OCI-LY3 (cell line): Measurements from ENCODE around the gene ZNF831.

Experiments
- CTCF ChIP-seq: fragments of 200-600, 300-600 bp; sonication (generic); IDR thresholded peaks from 2 replicates; pipeline ENCODE4 v1.5.1; 2014; ENCODE audit warnings: antibody characterized with exemption, low read length, low read depth
- EZH2phosphoT487 ChIP-seq: fragments of 200-600 bp; shearing (Covaris generic); IDR thresholded peaks from 2 replicates; pipeline ENCODE4 v1.6.1; 2018; ENCODE audit warnings: antibody characterized with exemption, mixed run types, low read depth

DNA sequence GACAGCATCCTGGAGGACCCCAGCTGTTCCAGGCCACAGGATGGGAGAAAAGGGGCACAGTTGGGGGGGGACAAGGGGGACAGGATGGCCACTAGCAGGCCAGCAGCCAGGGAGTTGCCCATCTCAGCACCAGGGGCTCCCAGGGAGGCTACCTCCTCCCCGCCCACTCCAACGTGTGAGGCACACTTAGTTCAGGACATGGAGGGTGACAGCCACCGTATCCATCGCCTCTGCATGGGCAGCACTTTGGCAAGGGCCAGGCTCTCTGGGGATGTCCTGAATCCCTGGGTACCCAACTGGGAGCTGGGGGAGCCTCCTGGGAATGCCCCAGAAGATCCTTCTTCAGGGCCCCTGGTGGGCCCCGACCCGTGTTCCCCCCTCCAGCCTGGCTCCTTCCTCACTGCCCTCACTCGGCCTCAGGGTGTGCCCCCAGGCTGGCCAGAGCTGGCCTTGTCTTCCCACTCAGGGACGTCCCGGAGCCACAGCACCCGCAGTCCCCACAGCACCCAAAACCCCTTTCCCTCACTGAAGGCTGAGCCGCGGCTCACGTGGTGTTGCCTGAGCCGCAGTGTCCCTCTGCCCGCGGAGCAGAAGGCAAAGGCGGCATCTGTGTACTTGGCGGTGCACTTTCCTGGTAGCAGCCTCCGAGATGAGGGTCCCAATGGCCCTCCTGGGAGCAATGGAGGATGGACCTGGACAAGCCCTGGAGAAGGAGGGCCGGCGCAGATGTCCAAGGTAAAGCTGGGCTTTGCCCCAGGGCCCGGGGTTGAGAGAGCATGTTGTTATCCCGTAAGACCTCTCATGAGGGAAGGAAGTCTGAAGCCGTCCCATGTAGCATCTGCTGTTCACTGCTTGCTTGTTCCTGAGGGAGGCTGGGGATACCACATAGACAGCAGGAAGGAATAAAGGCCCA, 30.7 kb downstream of the ZNF831 start:
- no peak for TF ChIP-seq CTCF
- TF ChIP-seq EZH2phosphoT487, result no peak
